Cerebellar nuclear complex (tissue), 1 donor: ENCODE measurements around the gene TSHR.

ENCODE experiments used
- DNase-seq, 2 experiments: peaks; one replicate each; lab custom pipeline; 2025; lab: John Stamatoyannopoulos, UW

The TSHR gene

DNA sequence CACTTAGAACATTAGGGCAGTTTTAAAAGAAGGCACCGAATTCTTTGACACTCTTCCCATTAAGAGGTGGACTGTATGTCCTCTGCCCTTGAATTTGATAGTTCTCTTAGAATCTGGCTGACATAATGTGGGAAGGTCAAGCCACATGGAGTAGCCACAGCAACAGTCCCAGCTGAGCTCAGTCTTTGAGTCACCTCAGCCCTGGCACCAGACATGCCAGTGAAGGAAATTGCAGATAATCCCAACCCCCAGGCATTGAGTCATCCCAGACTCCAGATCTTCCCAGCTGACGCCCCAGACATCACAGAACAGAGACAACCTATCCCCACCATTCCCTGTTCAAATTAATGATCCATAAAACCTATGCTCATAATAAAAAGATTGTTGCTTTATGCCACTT lies 181.9 kb downstream of the TSHR start:
- no peak for DNase-seq

GRCh38 chr14:81138429-81138828 lies 183.0 kb downstream of the TSHR start:
- DNase-seq: no peak

GRCh38 chr14:81141426-81141825 lies 186.0 kb downstream of the TSHR start:
- DNase-seq: no peak

DNA sequence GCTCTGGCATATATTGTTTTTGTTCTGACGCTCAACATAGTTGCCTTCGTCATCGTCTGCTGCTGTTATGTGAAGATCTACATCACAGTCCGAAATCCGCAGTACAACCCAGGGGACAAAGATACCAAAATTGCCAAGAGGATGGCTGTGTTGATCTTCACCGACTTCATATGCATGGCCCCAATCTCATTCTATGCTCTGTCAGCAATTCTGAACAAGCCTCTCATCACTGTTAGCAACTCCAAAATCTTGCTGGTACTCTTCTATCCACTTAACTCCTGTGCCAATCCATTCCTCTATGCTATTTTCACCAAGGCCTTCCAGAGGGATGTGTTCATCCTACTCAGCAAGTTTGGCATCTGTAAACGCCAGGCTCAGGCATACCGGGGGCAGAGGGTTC lies 188.4 kb downstream of the TSHR start:
- no peak for DNase-seq

DNA sequence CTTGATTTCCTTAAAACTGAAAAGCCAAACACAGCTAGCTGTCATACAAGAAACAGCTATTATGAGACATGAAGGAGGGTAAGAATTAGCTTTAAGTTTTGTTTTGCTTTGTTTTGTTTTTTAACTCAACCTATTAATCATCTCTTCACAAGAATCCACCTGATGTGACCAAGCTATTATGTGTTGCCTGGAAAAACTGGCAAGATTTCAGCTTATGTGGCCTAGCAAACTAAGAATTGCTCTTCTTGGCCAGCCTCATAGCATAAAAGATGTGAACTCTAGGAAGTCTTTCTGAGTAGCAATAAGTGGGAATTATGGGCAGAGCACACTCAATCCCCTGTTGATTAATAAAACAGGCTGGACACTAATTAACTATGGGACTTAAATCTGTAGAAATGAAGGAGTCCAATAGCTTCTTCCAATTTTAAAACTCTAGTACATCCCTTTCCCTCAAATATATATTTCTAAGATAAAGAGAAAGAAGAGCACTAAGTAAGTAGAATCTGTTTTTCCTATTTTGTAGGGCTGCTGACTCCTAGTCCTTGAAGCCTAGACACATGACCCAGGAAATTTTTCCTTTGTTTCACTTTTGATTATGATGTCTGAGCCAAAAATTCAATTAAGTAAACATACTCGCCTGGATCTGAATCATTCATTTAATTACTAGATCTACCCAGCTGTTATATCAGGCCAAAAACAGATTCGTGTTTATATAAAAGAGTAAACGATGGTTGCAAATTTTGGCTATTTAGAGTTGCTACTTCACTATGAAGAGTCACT lies 189.6 kb downstream of the TSHR start:
- no peak for DNase-seq

- DNase-seq: no peak
These were observed 191.9 kb downstream of the TSHR start for GRCh38 chr14:81147140-81147897.

DNA sequence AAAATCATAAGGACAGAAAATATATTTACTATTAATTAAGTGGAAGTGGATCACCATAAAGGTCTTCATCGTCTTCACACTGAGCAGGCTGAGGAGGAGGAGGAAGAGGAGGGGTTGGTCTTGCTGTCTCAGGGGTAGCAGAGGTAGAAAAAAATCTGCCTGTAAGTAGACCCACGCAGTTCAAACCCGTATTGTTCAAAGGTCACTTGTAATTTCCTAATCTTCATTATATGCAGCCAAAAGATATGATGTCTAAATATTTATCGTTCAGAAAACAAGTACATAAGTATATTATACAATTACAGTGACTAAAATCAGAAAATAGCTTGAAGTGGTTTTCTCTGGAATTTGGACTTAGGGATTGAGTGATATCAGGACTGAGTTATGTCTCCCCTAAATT lies 193.2 kb downstream of the TSHR start:
- no peak for DNase-seq

GRCh38 chr14:81153187-81153586 lies 197.8 kb downstream of the TSHR start:
- DNase-seq: no peak

GRCh38 chr14:81157431-81157830 lies 202.0 kb downstream of the TSHR start:
- no peak for DNase-seq

GRCh38 chr14:81161088-81161487 lies 205.7 kb downstream of the TSHR start:
- DNase-seq: no peak

DNA sequence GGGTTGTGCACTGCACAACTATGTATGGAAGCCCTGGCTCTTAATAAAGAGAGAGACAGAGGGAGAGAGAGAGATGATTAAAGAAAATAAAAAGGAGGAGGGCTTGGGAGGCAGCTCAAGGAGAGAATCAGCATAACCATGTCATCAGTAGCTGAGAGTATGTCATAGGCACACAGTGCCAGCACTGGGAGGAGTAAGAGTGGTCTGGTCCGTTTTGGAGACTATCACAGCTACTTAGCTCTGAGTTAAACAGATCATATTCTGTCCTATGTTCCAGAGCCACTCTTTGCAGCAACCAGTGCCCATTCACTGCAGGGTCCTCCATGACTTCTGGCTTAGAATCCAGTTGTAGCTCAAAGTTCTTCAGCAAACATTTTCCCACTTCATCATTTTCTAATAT lies 206.3 kb downstream of the TSHR start:
- no peak for DNase-seq

DNA sequence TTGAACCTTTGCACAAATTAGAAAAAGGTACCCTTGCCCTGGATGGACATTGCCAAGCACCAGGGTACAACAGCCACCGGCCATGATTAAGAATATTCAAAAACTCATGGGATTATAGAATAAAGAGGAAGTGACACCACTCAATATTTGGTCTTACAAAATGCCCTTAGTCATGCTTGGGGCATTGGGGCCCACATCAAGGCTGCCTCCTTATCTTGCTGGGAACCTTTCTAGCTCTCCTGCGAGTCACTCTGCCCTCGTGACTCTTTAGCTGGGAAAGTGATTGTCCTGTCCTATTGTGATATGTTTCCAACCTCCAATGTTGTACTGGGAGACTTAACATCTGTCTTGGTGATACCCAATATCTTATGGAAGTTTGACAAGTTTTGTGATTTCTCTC lies 207.5 kb downstream of the TSHR start:
- no peak for DNase-seq

- no peak for DNase-seq
These were observed 208.8 kb downstream of the TSHR start for GRCh38 chr14:81164167-81164774.

GRCh38 chr14:81165188-81165587 lies 209.8 kb downstream of the TSHR start:
- DNase-seq: no peak

DNA sequence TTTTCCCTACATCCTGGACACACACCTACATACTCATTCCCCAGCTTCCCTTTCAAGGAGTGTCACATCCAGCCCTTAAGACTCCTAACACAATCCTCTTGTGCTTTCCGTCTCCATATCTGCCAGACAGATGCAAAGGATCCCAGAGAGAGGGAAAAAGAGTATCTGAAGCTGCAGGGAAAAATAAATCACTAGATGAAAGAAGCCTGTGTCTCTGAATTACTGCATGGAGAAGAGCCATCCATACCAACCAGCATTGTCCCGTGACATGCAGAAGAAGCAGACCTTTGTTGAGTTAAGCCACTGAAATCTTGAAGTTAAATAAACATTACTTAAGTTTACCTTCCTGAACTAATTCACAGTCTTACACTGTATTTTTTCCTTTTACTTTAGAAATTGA lies 210.7 kb downstream of the TSHR start:
- DNase-seq: no peak

DNA sequence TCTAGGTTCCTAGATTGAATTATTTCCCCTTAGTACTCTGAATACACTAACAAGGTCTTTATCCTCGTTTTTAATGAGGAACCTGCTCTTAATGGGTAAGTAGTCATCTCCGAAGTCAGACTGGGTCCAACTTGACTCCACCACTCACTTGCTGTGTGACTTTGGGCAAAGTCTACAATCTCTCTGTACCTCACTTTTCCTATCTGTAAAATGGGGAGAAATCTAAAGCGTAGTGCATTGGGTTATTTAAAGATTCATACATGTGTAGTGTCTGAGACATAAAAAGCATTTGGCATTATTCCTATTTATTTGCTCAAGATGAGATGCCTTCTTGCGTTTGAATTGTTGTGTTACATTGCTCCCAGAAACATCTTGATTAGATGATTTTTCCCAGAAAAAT lies 213.8 kb downstream of the TSHR start:
- DNase-seq: no peak

- DNase-seq: peak in 1 of 2 experiments; percentile 17
These were observed 214.3 kb downstream of the TSHR start for GRCh38 chr14:81169711-81170103.

GRCh38 chr14:81170104-81170828 lies 214.8 kb downstream of the TSHR start:
- DNase-seq: peak; percentile 44 to 92

DNA sequence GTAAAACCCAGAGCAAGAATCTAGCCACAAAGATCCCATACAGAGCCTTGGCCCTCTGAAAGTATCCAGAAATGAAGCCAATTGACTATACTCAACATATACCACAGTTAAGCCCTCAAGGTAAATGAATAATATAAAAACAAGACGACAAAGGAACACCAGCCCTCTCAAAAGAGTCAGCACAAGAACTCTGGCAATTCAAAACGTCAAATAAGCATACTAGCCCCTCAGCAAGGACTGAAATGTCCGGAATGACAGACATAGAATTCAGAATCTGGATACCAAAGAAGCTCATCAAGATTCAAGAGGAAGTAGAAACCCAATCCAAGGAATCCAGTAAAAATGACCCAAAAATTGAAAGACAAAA lies 215.4 kb downstream of the TSHR start:
- no peak for DNase-seq

- DNase-seq: no peak
These were observed 216.9 kb downstream of the TSHR start for GRCh38 chr14:81172353-81172752.

- no peak for DNase-seq
These were observed 217.5 kb downstream of the TSHR start for GRCh38 chr14:81172881-81173280.

- no peak for DNase-seq
These were observed 220.8 kb downstream of the TSHR start for GRCh38 chr14:81176241-81176640.
